Natural killer cell (primary cell): ENCODE measurements around the gene FTO. TPM values are rescaled to one million over a fixed set of nuclear protein-coding genes. Genes with fewer than 3 reads are reported as not detected.

Experiments
- ATAC-seq, 3 donors: fragments of 150-1000 bp in 2 of 3; fragments of 200-7000 bp in 1 of 3; cut with Tn5 transposase; 1 replicate in 1 of 3; 2 replicates in 2 of 3; pipeline ENCODE4 v1.10.0; 2021; ENCODE audit warnings: mild to moderate bottlenecking in 2 of 3, moderate library complexity in 2 of 3
- DNase-seq, 2 donors: peaks; one replicate each; pipeline versions ENCODE4 v3.0.0 to v3.0.0-alpha.2; 2013 to 2021; ENCODE audit warnings: mixed read lengths in 1 of 2
- H3K27ac ChIP-seq: one replicate; pipeline ENCODE4 v1.5.1; 2013; ENCODE audit warnings: mild to moderate bottlenecking, low read length
- H3K27me3 ChIP-seq: one replicate; pipeline ENCODE4 v1.6.1; 2013; ENCODE audit warnings: low read length; ENCODE audit not compliant: control insufficient read depth, insufficient read depth
- H3K36me3 ChIP-seq: one replicate; pipeline ENCODE4 v1.6.1; 2013; ENCODE audit warnings: low read length; ENCODE audit not compliant: control insufficient read depth, insufficient read depth
- H3K4me1 ChIP-seq: one replicate; pipeline ENCODE4 v1.6.1; 2013; ENCODE audit warnings: low read length; ENCODE audit not compliant: control insufficient read depth, insufficient read depth
- H3K4me3 ChIP-seq: one replicate; pipeline ENCODE4 v1.5.1; 2013; ENCODE audit warnings: low read length
- H3K9me3 ChIP-seq: one replicate; pipeline ENCODE4 v1.6.1; 2013; ENCODE audit warnings: low read length; ENCODE audit not compliant: control insufficient read depth, insufficient read depth
- H3K27ac Mint-ChIP-seq, 2 donors: one replicate each; pipeline ENCODE4 v1.8.0; 2022; ENCODE audit warnings: mild to moderate bottlenecking in 2 of 2, mixed read lengths in 2 of 2, moderate library complexity in 1 of 2
- H3K27me3 Mint-ChIP-seq, 2 donors: one replicate each; pipeline ENCODE4 v1.8.0; 2022; ENCODE audit warnings: low read depth in 2 of 2, mixed read lengths in 2 of 2
- H3K36me3 Mint-ChIP-seq: one replicate; pipeline ENCODE4 v1.8.0; 2022; ENCODE audit warnings: mixed read lengths
- H3K4me1 Mint-ChIP-seq, 2 donors: one replicate each; pipeline ENCODE4 v1.8.0; 2022; ENCODE audit warnings: mixed read lengths in 2 of 2
- H3K4me3 Mint-ChIP-seq: one replicate; pipeline ENCODE4 v1.8.0; 2022; ENCODE audit warnings: mild to moderate bottlenecking, moderate library complexity, mixed read lengths
- H3K9me3 Mint-ChIP-seq, 2 donors: one replicate each; pipeline ENCODE4 v1.8.0; 2022; ENCODE audit warnings: mixed read lengths in 2 of 2
- WGBS: methylation state at CpG from one replicate; pipeline ENCODE4 v1.1.7; 2013; ENCODE audit warnings: missing lambda C conversion rate; ENCODE audit not compliant: insufficient coverage; 5-methylcytosine and 5-hydroxymethylcytosine counted together
- intact Hi-C: fragments of 100-400 bp; cut with micrococcal nuclease; formaldehyde crosslinking; loops from one replicate; pipeline ENCODE4 v1.14.2; 2022
- total RNA-seq, 4 donors: library from RNA; stranded (reverse); fragments of 120-200 nt in 1 of 4; gene quantifications; one replicate each; pipeline versions ENCODE4 v1.2.3 to v1.2.4, GENCODE V29; 2013 to 2022
- TF ChIP-seq, protein P1 (sequence below): fragments of 200-600 bp; IDR thresholded peaks from one replicate; pipeline ENCODE4 v1.8.0; 2022; ENCODE audit warnings: antibody characterized with exemption

FTO gene
- total RNA-seq, 3 donors from 2014 or later (not counting 1 experiment from before 2014, with no cell fraction given): 55.4 to 70.5 (median 55.4) TPM

DNA sequence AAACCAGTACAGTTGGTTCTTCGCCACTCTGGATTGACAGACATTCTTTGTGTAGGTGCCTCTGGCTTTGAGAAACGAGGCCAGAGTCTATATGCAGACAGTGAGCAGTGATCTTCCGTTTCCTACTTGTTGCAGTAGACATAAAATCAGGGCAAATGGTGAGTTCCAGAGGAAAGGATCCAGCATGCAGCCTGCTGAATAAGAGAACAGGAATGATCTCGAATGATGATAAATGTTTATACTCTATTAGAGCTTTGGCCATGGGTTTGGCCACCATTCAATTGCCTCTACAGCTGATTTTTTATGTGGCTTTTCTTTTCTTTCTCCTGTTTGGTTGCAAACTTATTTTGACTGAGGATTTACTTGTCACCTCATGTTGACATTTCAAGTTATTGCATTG, 295.9 kb downstream of the FTO start:
- Mint-ChIP-seq H3K36me3 (no peaks in the 10 kb centered on the region), H3K4me1 (no peaks in the 10 kb centered on the region), H3K27ac (no peak overlapping the region), H3K27me3 (no peaks in the 10 kb centered on the region), H3K9me3 (no peaks in the 10 kb centered on the region), H3K4me3 (no peak overlapping the region)
- Histone ChIP-seq H3K9me3 (no peaks in the 10 kb centered on the region), H3K4me1 (no peaks in the 10 kb centered on the region), H3K4me3 (no peak overlapping the region), H3K27me3 (no peaks in the 10 kb centered on the region), H3K36me3 (no peaks in the 10 kb centered on the region), H3K27ac (no peak overlapping the region)
- intact Hi-C loops: no loop called here
- no peak for DNase-seq
- TF ChIP-seq, protein P1, sequence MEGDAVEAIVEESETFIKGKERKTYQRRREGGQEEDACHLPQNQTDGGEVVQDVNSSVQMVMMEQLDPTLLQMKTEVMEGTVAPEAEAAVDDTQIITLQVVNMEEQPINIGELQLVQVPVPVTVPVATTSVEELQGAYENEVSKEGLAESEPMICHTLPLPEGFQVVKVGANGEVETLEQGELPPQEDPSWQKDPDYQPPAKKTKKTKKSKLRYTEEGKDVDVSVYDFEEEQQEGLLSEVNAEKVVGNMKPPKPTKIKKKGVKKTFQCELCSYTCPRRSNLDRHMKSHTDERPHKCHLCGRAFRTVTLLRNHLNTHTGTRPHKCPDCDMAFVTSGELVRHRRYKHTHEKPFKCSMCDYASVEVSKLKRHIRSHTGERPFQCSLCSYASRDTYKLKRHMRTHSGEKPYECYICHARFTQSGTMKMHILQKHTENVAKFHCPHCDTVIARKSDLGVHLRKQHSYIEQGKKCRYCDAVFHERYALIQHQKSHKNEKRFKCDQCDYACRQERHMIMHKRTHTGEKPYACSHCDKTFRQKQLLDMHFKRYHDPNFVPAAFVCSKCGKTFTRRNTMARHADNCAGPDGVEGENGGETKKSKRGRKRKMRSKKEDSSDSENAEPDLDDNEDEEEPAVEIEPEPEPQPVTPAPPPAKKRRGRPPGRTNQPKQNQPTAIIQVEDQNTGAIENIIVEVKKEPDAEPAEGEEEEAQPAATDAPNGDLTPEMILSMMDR: no peak
- whole genome bisulfite sequencing: 97% methylated on average over 4 of the region's 4 CpGs
- no peak for ATAC-seq

DNA sequence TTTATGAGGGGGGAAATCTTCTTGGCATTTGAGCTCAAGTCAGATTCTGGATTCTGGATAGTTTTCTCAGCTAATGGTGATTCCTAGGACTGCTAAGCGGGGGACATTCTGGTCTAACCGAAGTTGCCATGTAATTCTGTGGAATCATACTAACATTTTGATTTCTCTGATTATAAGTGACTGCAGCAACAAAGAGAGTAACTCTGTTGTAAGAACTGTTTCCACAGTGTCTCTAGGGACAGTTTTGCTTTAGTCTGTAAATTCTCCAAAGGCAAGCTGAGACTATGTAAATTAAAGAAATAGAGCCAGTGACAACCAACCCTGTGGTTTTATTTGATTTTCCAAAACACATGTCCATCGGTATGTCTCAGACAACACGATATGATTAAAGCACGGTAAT, 296.4 kb downstream of the FTO start:
- no peak overlapping the region for H3K27ac ChIP-seq
- DNase-seq (no peak), ATAC-seq (no peak)
- H3K4me1 ChIP-seq: no peaks in the 10 kb centered on the region
- TF ChIP-seq, protein P1: no peak
- WGBS: 100% methylated on average over 2 of the region's 5 CpGs
- no peak overlapping the region for H3K4me3 ChIP-seq
- Mint-ChIP-seq H3K9me3 (no peaks in the 10 kb centered on the region), H3K4me1 (no peaks in the 10 kb centered on the region), H3K4me3 (no peak overlapping the region), H3K27me3 (no peaks in the 10 kb centered on the region), H3K27ac (no peak overlapping the region), H3K36me3 (no peaks in the 10 kb centered on the region)
- intact Hi-C loops: no loop called here
- no peaks in the 10 kb centered on the region for H3K36me3 ChIP-seq
- no peaks in the 10 kb centered on the region for H3K9me3 ChIP-seq
- no peaks in the 10 kb centered on the region for H3K27me3 ChIP-seq

DNA sequence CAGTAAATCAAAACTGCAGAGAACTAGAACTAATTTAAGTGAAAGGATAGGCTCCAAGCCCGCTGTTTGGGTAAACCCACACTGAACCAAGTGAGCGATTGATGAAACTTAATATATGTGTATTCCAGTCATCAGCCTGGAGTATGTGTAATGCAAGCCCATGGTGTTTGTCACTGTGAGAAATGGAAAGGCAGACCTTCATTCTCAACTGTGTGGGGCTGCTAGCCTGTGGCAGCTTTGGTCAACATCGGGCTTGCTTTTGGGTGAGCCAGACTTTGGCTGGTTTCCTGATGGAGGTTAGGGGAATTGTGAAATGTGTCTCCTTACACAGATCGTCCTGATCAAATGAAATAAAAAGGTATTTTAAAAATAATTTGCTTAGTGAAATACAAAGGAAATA, 302.7 kb downstream of the FTO start:
- intact Hi-C loops: no loop called here
- Mint-ChIP-seq H3K36me3 (no peaks in the 10 kb centered on the region), H3K9me3 (no peaks in the 10 kb centered on the region), H3K4me3 (no peak overlapping the region), H3K4me1 (no peaks in the 10 kb centered on the region), H3K27ac (no peak overlapping the region), H3K27me3 (no peaks in the 10 kb centered on the region)
- DNase-seq (no peak), ATAC-seq (no peak)
- no peaks in the 10 kb centered on the region for H3K27me3 ChIP-seq
- WGBS: 100% methylated on average over 4 of the region's 4 CpGs
- no peaks in the 10 kb centered on the region for H3K4me1 ChIP-seq
- no peaks in the 10 kb centered on the region for H3K9me3 ChIP-seq
- H3K4me3 ChIP-seq: no peak overlapping the region
- H3K36me3 ChIP-seq: no peaks in the 10 kb centered on the region
- TF ChIP-seq, protein P1: no peak
- no peak overlapping the region for H3K27ac ChIP-seq

DNA sequence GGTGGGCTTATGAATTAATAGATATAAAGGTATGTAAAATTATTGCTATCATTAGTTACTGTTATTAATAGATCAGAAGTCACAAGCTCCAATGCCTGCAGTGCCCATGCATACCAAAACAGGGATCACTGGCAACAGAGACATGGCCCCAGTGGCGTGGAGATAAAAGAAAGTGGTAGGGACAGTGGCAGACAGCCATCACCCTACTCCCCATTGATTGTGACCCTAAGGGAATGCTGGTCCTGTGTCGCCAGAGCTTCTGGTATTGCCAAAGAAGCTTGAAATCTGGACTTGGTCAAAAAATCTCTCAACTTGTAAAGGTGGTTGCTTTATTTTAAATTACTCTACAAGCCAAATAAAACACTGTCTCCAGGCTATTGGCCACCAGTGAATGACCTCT, 303.5 kb downstream of the FTO start:
- Mint-ChIP-seq H3K36me3 (no peaks in the 10 kb centered on the region), H3K9me3 (peaks cover 2 to 3% of the 10 kb centered on the region in 2 donors)
- intact Hi-C loops: no loop called here

More for the DNA sequence above, 303.5 kb downstream of the FTO start:
- ATAC-seq (no peak), DNase-seq (no peak)
- no peaks in the 10 kb centered on the region for H3K4me1 ChIP-seq
- Mint-ChIP-seq H3K27ac (no peak overlapping the region), H3K27me3 (no peaks in the 10 kb centered on the region), H3K4me1 (no peaks in the 10 kb centered on the region), H3K4me3 (no peak overlapping the region)
- WGBS: 100% methylated on average over 1 of the region's 2 CpGs
- H3K27me3 ChIP-seq: no peaks in the 10 kb centered on the region
- no peak overlapping the region for H3K27ac ChIP-seq
- no peaks in the 10 kb centered on the region for H3K36me3 ChIP-seq
- no peaks in the 10 kb centered on the region for H3K9me3 ChIP-seq
- TF ChIP-seq, protein P1: no peak
- no peak overlapping the region for H3K4me3 ChIP-seq
